Measurements from ENCODE around the gene PLEKHA6. TPM values are rescaled to one million over a fixed set of nuclear protein-coding genes. Genes with fewer than 3 reads are reported as not detected.

The PLEKHA6 gene
- total and polyA plus RNA-seq, 2 donors (not counting 1 experiment from before 2014, with no cell fraction given) = 0.31 to 0.47 TPM

GRCh38 chr1:204221271-204221670 lies 138.5 kb downstream of the PLEKHA6 start:
- POLR2A ChIA-PET = no interaction called here
- Histone ChIP-seq H3K36me3 (replicated peaks in 1 of 2; ENCODE audit: control extremely low read depth in 1 of 2, control insufficient read depth in 1 of 2, extremely low read depth in 1 of 2, insufficient read depth in 2 of 2, low read length in 1 of 2) (no peaks in the 10 kb centered on the region), H2AFZ (ENCODE audit: insufficient read depth, low read depth, low read length, poor library complexity, severe bottlenecking) (no peak overlapping the region), H3K27ac (ENCODE audit: low read length in 2 of 2) (no peak overlapping the region), H3K9me3 (ENCODE audit: control extremely low read depth in 1 of 3, control insufficient read depth in 2 of 3, insufficient read depth in 1 of 3, low read length in 2 of 3) (no peaks in the 10 kb centered on the region), H4K20me1 (ENCODE audit: control insufficient read depth, insufficient read depth, low read length, poor library complexity, severe bottlenecking) (no peaks in the 10 kb centered on the region), H3K27me3 (replicated peaks in 1 of 4; ENCODE audit: control extremely low read depth in 1 of 4, control insufficient read depth in 3 of 4, insufficient read depth in 4 of 4, low read length in 3 of 4) (peaks cover 0 to 3% (median 0%) of the 10 kb centered on the region in 4 experiments), H3K79me2 (ENCODE audit: control insufficient read depth, insufficient read depth, low read length) (no peaks in the 10 kb centered on the region), H3K4me2 (replicated peaks; ENCODE audit: low read depth, low read length, poor library complexity, severe bottlenecking) (no peak overlapping the region), H3K9ac (ENCODE audit: low read length) (no peak overlapping the region), H3K4me3 (ENCODE audit: control extremely low read depth in 1 of 5, extremely low read depth in 1 of 5, insufficient read depth in 1 of 5, low read depth in 2 of 5, low read length in 4 of 5) (no peak overlapping the region), H3K4me1 (ENCODE audit: control insufficient read depth in 2 of 2, insufficient read depth in 2 of 2, low read length in 2 of 2) (no peaks in the 10 kb centered on the region)
- TF ChIP-seq, protein P1, sequence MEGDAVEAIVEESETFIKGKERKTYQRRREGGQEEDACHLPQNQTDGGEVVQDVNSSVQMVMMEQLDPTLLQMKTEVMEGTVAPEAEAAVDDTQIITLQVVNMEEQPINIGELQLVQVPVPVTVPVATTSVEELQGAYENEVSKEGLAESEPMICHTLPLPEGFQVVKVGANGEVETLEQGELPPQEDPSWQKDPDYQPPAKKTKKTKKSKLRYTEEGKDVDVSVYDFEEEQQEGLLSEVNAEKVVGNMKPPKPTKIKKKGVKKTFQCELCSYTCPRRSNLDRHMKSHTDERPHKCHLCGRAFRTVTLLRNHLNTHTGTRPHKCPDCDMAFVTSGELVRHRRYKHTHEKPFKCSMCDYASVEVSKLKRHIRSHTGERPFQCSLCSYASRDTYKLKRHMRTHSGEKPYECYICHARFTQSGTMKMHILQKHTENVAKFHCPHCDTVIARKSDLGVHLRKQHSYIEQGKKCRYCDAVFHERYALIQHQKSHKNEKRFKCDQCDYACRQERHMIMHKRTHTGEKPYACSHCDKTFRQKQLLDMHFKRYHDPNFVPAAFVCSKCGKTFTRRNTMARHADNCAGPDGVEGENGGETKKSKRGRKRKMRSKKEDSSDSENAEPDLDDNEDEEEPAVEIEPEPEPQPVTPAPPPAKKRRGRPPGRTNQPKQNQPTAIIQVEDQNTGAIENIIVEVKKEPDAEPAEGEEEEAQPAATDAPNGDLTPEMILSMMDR (IDR thresholded peaks at IDR 0.05) = no peak
- TF ChIP-seq EZH2 (IDR thresholded peaks at IDR 0.05; ENCODE audit: borderline replicate concordance, insufficient read depth, low read depth, low read length, poor library complexity, severe bottlenecking) = no peak
- intact Hi-C loops (cut with micrococcal nuclease) = no loop called here
- ATAC-seq (ENCODE audit: low read depth) (no peak), DNase-seq (no peak)
- H3K4me3 Mint-ChIP-seq = no peak overlapping the region
- 84% methylated on average over 2 of the region's 11 CpGs for WGBS (ENCODE audit: insufficient coverage)
- CTCF ChIA-PET = no interaction called here
- no peaks in the 10 kb centered on the region for H3K4me1 Mint-ChIP-seq
- H3K27ac Mint-ChIP-seq = no peak overlapping the region
- H3K27me3 Mint-ChIP-seq = peaks cover 4% of the 10 kb centered on the region
- H3K9me3 Mint-ChIP-seq (ENCODE audit: insufficient read depth) = no peaks in the 10 kb centered on the region

DNA sequence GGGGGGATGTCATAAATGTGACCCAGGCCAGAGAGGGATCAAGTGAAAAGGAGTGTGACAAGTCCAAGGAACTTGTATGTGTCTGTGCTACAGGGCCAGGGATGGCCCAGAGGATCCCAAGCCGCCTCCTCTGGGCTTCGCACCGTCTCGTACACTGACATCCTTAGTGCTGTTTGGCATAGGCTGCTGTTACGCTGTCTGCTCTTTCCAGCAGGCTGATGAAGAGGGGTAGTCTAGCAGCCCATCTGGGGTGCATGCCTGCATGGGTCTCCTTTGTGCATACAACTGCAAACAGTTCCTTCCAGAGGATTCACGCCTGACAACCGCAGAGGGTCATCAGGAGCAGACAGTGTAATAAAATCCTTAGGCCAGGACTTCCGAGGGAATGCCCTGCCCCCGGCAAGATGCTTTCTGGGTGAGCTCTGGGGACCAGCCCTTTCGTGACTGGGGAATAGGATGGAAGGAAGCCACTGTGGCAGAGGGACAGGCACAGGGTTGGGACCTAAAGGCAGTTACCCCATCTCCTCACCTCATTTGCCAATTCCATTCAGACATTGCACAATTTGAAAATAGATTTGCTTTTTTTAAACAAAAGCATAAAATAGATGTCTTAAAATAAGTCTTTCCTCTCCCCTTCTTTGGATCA lies 139.6 kb downstream of the PLEKHA6 start:
- H3K9me3 Mint-ChIP-seq (ENCODE audit: insufficient read depth) = no peaks in the 10 kb centered on the region
- no peak for TF ChIP-seq EZH2 (IDR thresholded peaks at IDR 0.05; ENCODE audit: borderline replicate concordance, insufficient read depth, low read depth, low read length, poor library complexity, severe bottlenecking)
- TF ChIP-seq, protein P1 (IDR thresholded peaks at IDR 0.05) = no peak
- Histone ChIP-seq H3K4me2 (replicated peaks; ENCODE audit: low read depth, low read length, poor library complexity, severe bottlenecking) (no peak overlapping the region), H4K20me1 (ENCODE audit: control insufficient read depth, insufficient read depth, low read length, poor library complexity, severe bottlenecking) (no peaks in the 10 kb centered on the region), H2AFZ (ENCODE audit: insufficient read depth, low read depth, low read length, poor library complexity, severe bottlenecking) (no peak overlapping the region), H3K9ac (ENCODE audit: low read length) (no peak overlapping the region), H3K4me1 (ENCODE audit: control insufficient read depth in 2 of 2, insufficient read depth in 2 of 2, low read length in 2 of 2) (no peaks in the 10 kb centered on the region), H3K27me3 (replicated peaks in 1 of 4; ENCODE audit: control extremely low read depth in 1 of 4, control insufficient read depth in 3 of 4, insufficient read depth in 4 of 4, low read length in 3 of 4) (peaks cover 0 to 3% (median 0%) of the 10 kb centered on the region in 4 experiments), H3K9me3 (ENCODE audit: control extremely low read depth in 1 of 3, control insufficient read depth in 2 of 3, insufficient read depth in 1 of 3, low read length in 2 of 3) (no peaks in the 10 kb centered on the region), H3K4me3 (ENCODE audit: control extremely low read depth in 1 of 5, extremely low read depth in 1 of 5, insufficient read depth in 1 of 5, low read depth in 2 of 5, low read length in 4 of 5) (no peak overlapping the region), H3K36me3 (replicated peaks in 1 of 2; ENCODE audit: control extremely low read depth in 1 of 2, control insufficient read depth in 1 of 2, extremely low read depth in 1 of 2, insufficient read depth in 2 of 2, low read length in 1 of 2) (no peaks in the 10 kb centered on the region), H3K79me2 (ENCODE audit: control insufficient read depth, insufficient read depth, low read length) (no peaks in the 10 kb centered on the region), H3K27ac (ENCODE audit: low read length in 2 of 2) (no peak overlapping the region)
- peaks cover 4% of the 10 kb centered on the region for H3K27me3 Mint-ChIP-seq
- ChIA-PET CTCF (interaction anchor here (1.5 to 1.8 kb wide), 2 partner anchors 13 to 14 kb away, joined by 3 to 4 read pairs; no protein-coding TSS in a partner anchor), POLR2A (no interaction called here)
- intact Hi-C loops (cut with micrococcal nuclease) = no loop called here
- ATAC-seq (ENCODE audit: low read depth) (no peak), DNase-seq (no peak)
- H3K4me3 Mint-ChIP-seq = no peak overlapping the region
- WGBS (ENCODE audit: insufficient coverage) = 96% methylated on average over 8 of the region's 10 CpGs
- H3K27ac Mint-ChIP-seq = no peak overlapping the region
- no peaks in the 10 kb centered on the region for H3K4me1 Mint-ChIP-seq
